Measurements from ENCODE around the gene AHNAK.

The AHNAK gene

GRCh38 chr11:62492586-62492985, 54.0 kb downstream of the AHNAK start:
- Histone ChIP-seq H3K4me3 (replicated peaks; ENCODE audit: insufficient read depth, low read length) (no peak overlapping the region), H3K27me3 (ENCODE audit: insufficient read depth, poor library complexity, severe bottlenecking) (no peaks in the 10 kb centered on the region), H3K27ac (replicated peaks) (no peak overlapping the region)
- DNase-seq (ENCODE audit: low read depth in 1 of 2, low spot score in 1 of 2): no peak
- no peak for TF ChIP-seq CTCF (IDR thresholded peaks at IDR 0.05; ENCODE audit: insufficient read depth, low read length)
- TF ChIP-seq REST (IDR thresholded peaks at IDR 0.05; ENCODE audit: insufficient replicate concordance, low read depth): no peak
- no peak for TF ChIP-seq SPI1 (IDR thresholded peaks at IDR 0.05; ENCODE audit: borderline replicate concordance, low read depth)

- DNase-seq (ENCODE audit: low read depth in 1 of 2, low spot score in 1 of 2): no peak
- H3K27ac ChIP-seq (replicated peaks): no peak overlapping the region
- no peaks in the 10 kb centered on the region for H3K27me3 ChIP-seq (ENCODE audit: insufficient read depth, poor library complexity, severe bottlenecking)
- H3K4me3 ChIP-seq (replicated peaks; ENCODE audit: insufficient read depth, low read length): no peak overlapping the region
- TF ChIP-seq SPI1 (IDR thresholded peaks at IDR 0.05; ENCODE audit: borderline replicate concordance, low read depth): no peak
- TF ChIP-seq POLR2AphosphoS5 (IDR thresholded peaks at IDR 0.05; ENCODE audit: low read depth): no peak
- no peak for TF ChIP-seq CTCF (IDR thresholded peaks at IDR 0.05; ENCODE audit: insufficient read depth, low read length)
- no peak for TF ChIP-seq REST (IDR thresholded peaks at IDR 0.05; ENCODE audit: insufficient replicate concordance, low read depth)
- TF ChIP-seq GABPA (IDR thresholded peaks at IDR 0.05; ENCODE audit: low read depth): no peak
Measured at GRCh38 chr11:62491571-62492329, 54.9 kb downstream of the AHNAK start.

- H3K27me3 ChIP-seq (ENCODE audit: insufficient read depth, poor library complexity, severe bottlenecking): no peaks in the 10 kb centered on the region
- H3K27ac ChIP-seq (replicated peaks): no peak overlapping the region
- no peak overlapping the region for H3K4me3 ChIP-seq (replicated peaks; ENCODE audit: insufficient read depth, low read length)
- DNase-seq (ENCODE audit: low read depth in 1 of 2, low spot score in 1 of 2): no peak
- no peak for TF ChIP-seq SPI1 (IDR thresholded peaks at IDR 0.05; ENCODE audit: borderline replicate concordance, low read depth)
- TF ChIP-seq CTCF (IDR thresholded peaks at IDR 0.05; ENCODE audit: insufficient read depth, low read length): no peak
- TF ChIP-seq GABPA (IDR thresholded peaks at IDR 0.05; ENCODE audit: low read depth): no peak
- no peak for TF ChIP-seq POLR2AphosphoS5 (IDR thresholded peaks at IDR 0.05; ENCODE audit: low read depth)
Measured at GRCh38 chr11:62489204-62489603, 57.4 kb downstream of the AHNAK start.
